Stomach (tissue), 9 donors: ENCODE results near the gene NDUFA6. TPM values are rescaled to one million over a fixed set of nuclear protein-coding genes. Genes with fewer than 3 reads are reported as not detected.
"Not testable (repeated sequence)": the region's sequence is repeated elsewhere in the genome, so short reads cannot be mapped to it uniquely, and the experiment has no call there.

Source experiments
- DNase-seq, 2 donors: peaks; one replicate each; pipeline versions ENCODE4 v3.0.0 to v3.0.0-alpha.2; 2013 to 2019
- H3K27ac ChIP-seq, 5 donors: fragments of 200-600 bp in 4 of 5; sonication (generic) in 4 of 5; one replicate each; pipeline ENCODE4 v1.5.1; 2013 to 2019; ENCODE audit warnings: mild to moderate bottlenecking in 1 of 5, moderate library complexity in 1 of 5
- H3K27me3 ChIP-seq, 3 donors: fragments of 200-600 bp; sonication (generic); one replicate each; pipeline ENCODE4 v1.5.1; 2017 to 2019; ENCODE audit warnings: mixed run types in 1 of 3
- H3K36me3 ChIP-seq, 4 donors: fragments of 200-600 bp; sonication (generic); 1 replicate in 3 of 4; 2 replicates in 1 of 4; pipeline ENCODE4 v1.5.1; 2016 to 2019
- H3K4me1 ChIP-seq, 4 donors: fragments of 200-600 bp; sonication (generic); one replicate each; pipeline ENCODE4 v1.5.1; 2016 to 2019
- H3K4me3 ChIP-seq, 4 donors: fragments of 200-600 bp; sonication (generic) in 3 of 4; one replicate each; pipeline ENCODE4 v1.5.1; 2016 to 2019; ENCODE audit warnings: mild to moderate bottlenecking in 1 of 4
- H3K9me3 ChIP-seq, 4 donors: fragments of 200-600 bp; sonication (generic); one replicate each; pipeline ENCODE4 v1.5.1; 2016 to 2019
- CTCF ChIP-seq, 7 experiments: fragments of 450-650 bp in 4 of 7; fragments of 200-600 bp in 3 of 7; sonication (generic) in 3 of 7; IDR thresholded peaks; one replicate each; pipeline ENCODE4 v1.5.1; 2016 to 2019; ENCODE audit warnings: antibody characterized with exemption in 7 of 7, control low read depth in 2 of 7, mild to moderate bottlenecking in 1 of 7
- EP300 ChIP-seq: sonication (generic); formaldehyde crosslinking; IDR thresholded peaks from one replicate; pipeline ENCODE4 v1.6.1; 2017; ENCODE audit warnings: antibody characterized with exemption
- POLR2A ChIP-seq, 4 donors: fragments of 450-650 bp; IDR thresholded peaks; one replicate each; pipeline ENCODE4 v1.6.1; 2016; ENCODE audit warnings: antibody characterized with exemption in 4 of 4, control low read depth in 2 of 4, mild to moderate bottlenecking in 1 of 4, moderate library complexity in 1 of 4
- POLR2AphosphoS5 ChIP-seq, 3 donors: sonication (generic); formaldehyde crosslinking; IDR thresholded peaks; one replicate each; pipeline ENCODE4 v1.6.1; 2016; ENCODE audit warnings: antibody characterized with exemption in 3 of 3
- WGBS, 5 donors: extraction: QIAGEN DNeasy Blood & Tissue Kit in 3 of 5; methylation state at CpG; one replicate each; pipeline versions ENCODE4 v1.1.5 to v1.1.7; 2013 to 2018; 5-methylcytosine and 5-hydroxymethylcytosine counted together
- intact Hi-C: fragments of 100-400 bp; cut with DNase I; formaldehyde crosslinking; loops from one replicate; pipeline ENCODE4 v1.15.1; 2023; ENCODE audit warnings: low total_unique reads
- polyA plus RNA-seq, 3 donors: library from polyadenylated mRNA; stranded (reverse); fragments of 200-250 nt; gene quantifications; one replicate each; pipeline ENCODE4 v1.2.3, GENCODE V29; 2013
- total RNA-seq, 5 donors: library from RNA; depleted of rRNA; stranded (reverse); fragments of >200 nt; gene quantifications; one replicate each; pipeline versions ENCODE4 v1.1.0 to v1.2.3, GENCODE V29; 2014 to 2016
- donor health status: healthy with polysubstance abuse.
- donor health status: Bipolar disorder and iron deficiency.
- donor health status: healthy.

NDUFA6 gene
- total and polyA plus RNA-seq, 8 donors = 49.4 to 167 (median 63.5) TPM

- no peak for DNase-seq
- H3K27me3 ChIP-seq = no peaks in the 10 kb centered on the region
- intact Hi-C loops = loop anchor here (10.0 kb wide), 1 partner anchor 142 kb away; no protein-coding TSS in a partner anchor
- H3K27ac ChIP-seq = no peak overlapping the region
- TF ChIP-seq POLR2A (IDR thresholded peaks at IDR 0.05) = no peak
- no peak for TF ChIP-seq POLR2AphosphoS5 (IDR thresholded peaks at IDR 0.05)
- TF ChIP-seq EP300 = no peak
- TF ChIP-seq CTCF (IDR thresholded peaks at IDR 0.05) = no peak
- WGBS, 5 donors = 77 to 88% (median 85%) methylated on average over 4 of the region's 4 CpGs
- H3K36me3 ChIP-seq = no peaks in the 10 kb centered on the region
- peaks cover 5 to 17% (median 12%) of the 10 kb centered on the region in 4 donors for H3K9me3 ChIP-seq
- H3K4me3 ChIP-seq = no peak overlapping the region
- peaks cover 0 to 10% (median 2%) of the 10 kb centered on the region in 4 donors for H3K4me1 ChIP-seq
These were observed 26.4 kb upstream of the NDUFA6 start for GRCh38 chr22:42116848-42117424.

- not testable (repeated sequence) for H3K27me3 ChIP-seq, DNase-seq, H3K4me3 ChIP-seq, H3K36me3 ChIP-seq, H3K4me1 ChIP-seq, H3K27ac ChIP-seq
- intact Hi-C loops = loop anchor here (10.0 kb wide), 1 partner anchor 141 kb away; no protein-coding TSS in a partner anchor
- peaks cover 5 to 17% (median 12%) of the 10 kb centered on the region in 4 donors for H3K9me3 ChIP-seq
- 69 to 94% (median 85%) methylated on average over 6 of the region's 6 CpGs for WGBS, 5 donors
These were observed 24.9 kb upstream of the NDUFA6 start for GRCh38 chr22:42115420-42115830.

GRCh38 chr22:42114721-42115120 is 24.1 kb upstream of the NDUFA6 start:
- intact Hi-C loops = loop anchor here (10.0 kb wide), 1 partner anchor 140 kb away; no protein-coding TSS in a partner anchor
- H3K4me3 ChIP-seq = no peak overlapping the region
- no peaks in the 10 kb centered on the region for H3K36me3 ChIP-seq
- no peaks in the 10 kb centered on the region for H3K27me3 ChIP-seq
- no peak for DNase-seq
- no peak overlapping the region for H3K27ac ChIP-seq
- TF ChIP-seq CTCF (IDR thresholded peaks at IDR 0.05) (peak in 1 of 7 experiments; percentile 20), EP300 (no peak)
- H3K9me3 ChIP-seq = peaks cover 5 to 17% (median 12%) of the 10 kb centered on the region in 4 donors
- 92 to 97% (median 94%) methylated on average over 7 of the region's 7 CpGs for WGBS, 5 donors
- H3K4me1 ChIP-seq = no peaks in the 10 kb centered on the region

- intact Hi-C loops = loop anchor here (10.0 kb wide), 1 partner anchor 138 kb away; no protein-coding TSS in a partner anchor
- H3K4me3 ChIP-seq, H3K27ac ChIP-seq, H3K27me3 ChIP-seq, H3K36me3 ChIP-seq, H3K4me1 ChIP-seq: not testable (repeated sequence)
- DNase-seq = peak in 1 of 2 donors; percentile 45
- peaks cover 5 to 17% (median 12%) of the 10 kb centered on the region in 4 donors for H3K9me3 ChIP-seq
- WGBS, 5 donors = 10 to 23% (median 13%) methylated on average over 3 to 4 of the region's 4 CpGs
These were observed 22.2 kb upstream of the NDUFA6 start for GRCh38 chr22:42112793-42113192.

- intact Hi-C loops = loop anchor here (10.0 kb wide), 1 partner anchor 137 kb away; no protein-coding TSS in a partner anchor
- Histone ChIP-seq H3K4me3 (no peak overlapping the region), H3K4me1 (no peaks in the 10 kb centered on the region), H3K36me3 (no peaks in the 10 kb centered on the region), H3K27me3 (no peaks in the 10 kb centered on the region), H3K27ac (no peak overlapping the region), H3K9me3 (peaks cover 5 to 17% (median 12%) of the 10 kb centered on the region in 4 donors)
- TF ChIP-seq POLR2AphosphoS5 (IDR thresholded peaks at IDR 0.05) (no peak), CTCF (IDR thresholded peaks at IDR 0.05) (no peak), POLR2A (IDR thresholded peaks at IDR 0.05) (no peak), EP300 (no peak)
- 58 to 87% (median 84%) methylated on average over 4 of the region's 4 CpGs for WGBS, 5 donors
- DNase-seq = no peak
These were observed 21.2 kb upstream of the NDUFA6 start for GRCh38 chr22:42111798-42112197.
